ENCODE data around the gene STAT3.

Gene STAT3

GRCh38 chr17:42291129-42291528 is 97.1 kb downstream of the STAT3 start:
- POLR2A ChIA-PET, result no interaction called here
- TF ChIP-seq CTCF (IDR thresholded peaks at IDR 0.05; ENCODE audit: insufficient read depth, low read length, missing control alignments), result no peak
- H3K4me3 ChIP-seq (ENCODE audit: low read depth, low read length), result no peak overlapping the region
- DNase-seq (ENCODE audit: low read depth, low spot score), result no peak
- CTCF ChIA-PET, result interaction anchor here (1.0 to 1.4 kb wide), 2 partner anchors 19 to 268 kb away, joined by 3 read pairs; no protein-coding TSS in a partner anchor

GRCh38 chr17:42290577-42290976 is 97.7 kb downstream of the STAT3 start:
- POLR2A ChIA-PET, result no interaction called here
- CTCF ChIA-PET, result interaction anchor here (1.0 to 1.4 kb wide), 2 partner anchors 19 to 267 kb away, joined by 3 read pairs; no protein-coding TSS in a partner anchor
- H3K4me3 ChIP-seq (ENCODE audit: low read depth, low read length), result no peak overlapping the region
- no peak for DNase-seq (ENCODE audit: low read depth, low spot score)
- no peak for TF ChIP-seq CTCF (IDR thresholded peaks at IDR 0.05; ENCODE audit: insufficient read depth, low read length, missing control alignments)

- CTCF ChIA-PET, result interaction anchor here (0.8 to 1.4 kb wide), 4 partner anchors 11 to 222 kb away, joined by 3 to 8 read pairs (median 4); no protein-coding TSS in a partner anchor
- TF ChIP-seq CTCF (IDR thresholded peaks at IDR 0.05; ENCODE audit: insufficient read depth, low read length, missing control alignments), result no peak
- POLR2A ChIA-PET, result no interaction called here
- no peak for DNase-seq (ENCODE audit: low read depth, low spot score)
- no peak overlapping the region for H3K4me3 ChIP-seq (ENCODE audit: low read depth, low read length)
Measured at GRCh38 chr17:42289611-42290181, 98.5 kb downstream of the STAT3 start.

- peak overlapping the region; percentile 49 for H3K4me3 ChIP-seq (ENCODE audit: low read depth, low read length)
- POLR2A ChIA-PET, result interaction anchor here (0.6 to 1.2 kb wide), 7 partner anchors 10 to 238 kb away, joined by 3 to 7 read pairs (median 3); no protein-coding TSS in a partner anchor
- CTCF ChIA-PET, result interaction anchor here (0.9 to 2.3 kb wide), 3 partner anchors 10 to 238 kb away, joined by 3 to 8 read pairs (median 5); no protein-coding TSS in a partner anchor
Measured at GRCh38 chr17:42288803-42289610, 99.2 kb downstream of the STAT3 start.

GRCh38 chr17:42287977-42288802 is 100.1 kb downstream of the STAT3 start, which contains the start of gene STAT5A:
Gene STAT5A, plus strand, starts transcription at chr17:42288498. Its CDS starts 914 bp downstream, at chr17:42289412.
- TF ChIP-seq CTCF (IDR thresholded peaks at IDR 0.05; ENCODE audit: insufficient read depth, low read length, missing control alignments), result no peak
- DNase-seq (ENCODE audit: low read depth, low spot score), result no peak
- H3K4me3 ChIP-seq (ENCODE audit: low read depth, low read length), result peak within 1 kb of the TSS; percentile 49
- ChIA-PET POLR2A (interaction anchor here (0.6 to 1.2 kb wide), 7 partner anchors 9 to 239 kb away, joined by 3 to 7 read pairs (median 3); no protein-coding TSS in a partner anchor), CTCF (interaction anchor here (2.3 kb wide), 1 partner anchor 239 kb away, joined by 5 read pairs; no protein-coding TSS in a partner anchor)

More at GRCh38 chr17:42288803-42289610, 99.2 kb downstream of the STAT3 start:
- DNase-seq (ENCODE audit: low read depth, low spot score), result no peak
- no peak for TF ChIP-seq CTCF (IDR thresholded peaks at IDR 0.05; ENCODE audit: insufficient read depth, low read length, missing control alignments)
